Rectal smooth muscle tissue (tissue), 1 donor: ENCODE results near the gene FA2H.
"Not testable (repeated sequence)": the region's sequence is repeated elsewhere in the genome, so short reads cannot be mapped to it uniquely, and the experiment has no call there.

Experiments
- H3K27ac ChIP-seq: one replicate; pipeline ENCODE4 v1.7.0; 2013; ENCODE audit warnings: low read depth, low read length, inconsistent platforms
- H3K27me3 ChIP-seq: one replicate; pipeline ENCODE4 v1.7.0; 2013; ENCODE audit warnings: low read length; ENCODE audit not compliant: control insufficient read depth, insufficient read depth
- H3K36me3 ChIP-seq: one replicate; pipeline ENCODE4 v1.7.0; 2013; ENCODE audit warnings: low read length; ENCODE audit not compliant: control insufficient read depth, insufficient read depth
- H3K4me1 ChIP-seq: one replicate; pipeline ENCODE4 v1.7.0; 2013; ENCODE audit warnings: low read length; ENCODE audit not compliant: control insufficient read depth, insufficient read depth
- H3K4me3 ChIP-seq: one replicate; pipeline ENCODE4 v1.7.0; 2013; ENCODE audit warnings: low read length
- H3K9ac ChIP-seq: one replicate; pipeline ENCODE4 v1.7.0; 2013; ENCODE audit warnings: low read length

FA2H gene

DNA sequence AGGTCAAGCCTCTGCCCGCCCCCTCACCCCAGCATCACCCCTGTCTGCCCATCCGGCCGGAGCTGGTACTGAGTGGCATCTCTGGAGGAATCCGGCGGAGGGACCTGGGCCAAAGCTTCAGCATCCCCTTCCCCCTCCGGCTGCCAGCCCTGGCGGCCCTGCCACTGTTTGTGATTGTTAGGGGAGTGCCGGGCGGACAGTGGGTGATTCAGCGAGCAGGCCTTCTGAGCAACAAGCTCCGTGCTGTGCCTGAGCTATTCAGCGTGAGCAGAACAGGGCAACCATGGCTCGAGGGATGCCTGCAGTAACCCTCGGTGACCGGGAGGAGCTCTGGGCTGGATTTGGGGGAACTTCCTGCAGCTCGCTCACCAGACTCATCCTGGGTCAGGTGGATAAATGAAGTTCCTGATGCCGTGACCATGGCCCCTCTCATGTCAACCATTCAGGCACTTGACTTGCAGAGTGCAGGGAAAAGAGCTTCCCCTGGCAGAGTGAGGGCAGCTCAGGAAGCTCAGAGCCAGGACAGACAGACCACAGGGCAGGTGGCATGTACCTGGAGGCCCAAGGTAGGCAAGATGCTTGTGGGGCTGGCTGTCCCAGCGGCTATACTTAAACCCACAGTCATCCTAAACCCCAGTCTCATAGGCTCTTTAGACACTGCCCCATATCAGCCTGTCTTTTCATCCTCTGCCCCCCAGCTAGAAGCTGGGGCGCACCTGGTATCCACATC lies 49.6 kb downstream of the FA2H start:
- Histone ChIP-seq H3K4me1 (no peaks in the 10 kb centered on the region), H3K27me3 (no peaks in the 10 kb centered on the region), H3K36me3 (no peaks in the 10 kb centered on the region), H3K9ac (no peak overlapping the region), H3K27ac (no peak overlapping the region), H3K4me3 (no peak overlapping the region)

- Histone ChIP-seq H3K27me3 (no peaks in the 10 kb centered on the region), H3K9ac (no peak overlapping the region), H3K4me3 (no peak overlapping the region), H3K4me1 (no peaks in the 10 kb centered on the region), H3K27ac (no peak overlapping the region), H3K36me3 (no peaks in the 10 kb centered on the region)
Observed at GRCh38 chr16:74723256-74723655, 51.4 kb downstream of the FA2H start.

GRCh38 chr16:74722156-74722555 lies 52.5 kb downstream of the FA2H start:
- H3K4me3 ChIP-seq, H3K4me1 ChIP-seq, H3K9ac ChIP-seq, H3K27ac ChIP-seq, H3K36me3 ChIP-seq, H3K27me3 ChIP-seq: not testable (repeated sequence)

- Histone ChIP-seq H3K4me3 (no peak overlapping the region), H3K27me3 (no peaks in the 10 kb centered on the region), H3K4me1 (no peaks in the 10 kb centered on the region), H3K36me3 (no peaks in the 10 kb centered on the region), H3K9ac (no peak overlapping the region), H3K27ac (no peak overlapping the region)
Observed at GRCh38 chr16:74721716-74722115, 52.9 kb downstream of the FA2H start.

- Histone ChIP-seq H3K9ac (no peak overlapping the region), H3K4me3 (no peak overlapping the region), H3K36me3 (no peaks in the 10 kb centered on the region), H3K4me1 (no peaks in the 10 kb centered on the region), H3K27me3 (no peaks in the 10 kb centered on the region), H3K27ac (no peak overlapping the region)
Observed at GRCh38 chr16:74720579-74720978, 54.0 kb downstream of the FA2H start.

DNA sequence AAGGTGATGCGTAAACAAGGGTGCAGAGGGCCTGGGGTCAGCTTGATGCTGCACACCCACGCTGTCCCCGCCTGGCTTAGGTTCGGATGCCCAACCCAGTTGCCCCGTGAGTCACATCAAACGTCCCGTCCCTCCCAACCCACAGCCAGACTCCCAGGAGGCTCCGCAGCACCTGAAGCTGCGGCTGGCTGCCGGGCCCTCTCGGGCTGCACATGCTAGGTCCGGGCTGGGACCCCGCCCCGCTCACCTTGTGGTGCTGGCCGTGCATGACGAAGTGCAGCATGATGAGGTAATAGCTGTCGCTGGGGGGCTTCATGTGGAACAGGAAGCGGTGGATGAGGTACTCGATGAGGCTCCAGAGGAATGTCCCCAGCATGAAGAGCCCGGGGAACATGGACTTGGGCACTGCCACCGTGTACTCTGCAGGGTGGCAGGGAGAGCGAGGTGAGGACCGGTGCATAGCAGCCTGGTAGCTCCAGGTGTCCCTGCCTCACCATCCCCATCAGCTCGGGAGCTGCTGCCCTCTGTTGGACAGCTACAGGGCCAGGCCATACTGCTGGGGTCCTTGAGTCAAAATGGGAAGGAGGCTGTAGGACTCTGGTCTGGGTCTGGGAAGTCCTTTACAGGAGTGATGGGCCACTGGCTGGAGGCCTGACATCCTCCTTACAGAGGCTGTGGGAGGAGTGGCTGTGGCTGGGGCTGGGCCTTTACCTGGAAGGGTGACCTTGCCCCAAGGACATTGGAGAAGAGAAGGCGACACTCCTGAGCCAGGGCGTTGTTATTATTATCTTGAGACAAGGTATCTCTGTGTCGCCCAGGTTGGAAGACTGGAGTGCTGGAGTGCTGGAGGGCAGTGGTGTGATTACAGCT lies 55.6 kb downstream of the FA2H start:
- H3K9ac ChIP-seq: no peak overlapping the region
- no peaks in the 10 kb centered on the region for H3K27me3 ChIP-seq
- H3K36me3 ChIP-seq: no peaks in the 10 kb centered on the region
- H3K27ac ChIP-seq: no peak overlapping the region
- no peaks in the 10 kb centered on the region for H3K4me1 ChIP-seq
- H3K4me3 ChIP-seq: no peak overlapping the region

DNA sequence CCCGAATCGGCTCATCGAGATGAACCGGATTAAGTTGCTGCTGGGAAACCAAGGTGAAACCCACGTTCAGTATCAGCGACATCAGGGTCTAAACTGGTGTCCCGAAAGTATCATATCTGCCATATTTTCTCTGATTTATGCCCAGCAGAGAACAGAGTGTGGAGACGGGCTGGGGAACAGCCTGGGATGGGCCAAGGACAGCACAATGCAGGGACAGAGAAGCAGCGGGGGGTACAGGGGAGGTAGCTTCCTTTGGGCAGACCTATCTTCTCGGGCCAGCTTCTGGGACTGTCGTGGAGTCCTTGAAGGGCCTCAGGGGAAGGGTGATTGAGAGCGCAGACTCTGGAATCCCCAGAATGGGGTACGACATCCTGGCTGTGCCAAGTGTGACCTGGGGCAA lies 56.5 kb downstream of the FA2H start:
- Histone ChIP-seq H3K27me3 (no peaks in the 10 kb centered on the region), H3K4me3 (no peak overlapping the region), H3K36me3 (no peaks in the 10 kb centered on the region), H3K9ac (no peak overlapping the region), H3K27ac (no peak overlapping the region), H3K4me1 (no peaks in the 10 kb centered on the region)

DNA sequence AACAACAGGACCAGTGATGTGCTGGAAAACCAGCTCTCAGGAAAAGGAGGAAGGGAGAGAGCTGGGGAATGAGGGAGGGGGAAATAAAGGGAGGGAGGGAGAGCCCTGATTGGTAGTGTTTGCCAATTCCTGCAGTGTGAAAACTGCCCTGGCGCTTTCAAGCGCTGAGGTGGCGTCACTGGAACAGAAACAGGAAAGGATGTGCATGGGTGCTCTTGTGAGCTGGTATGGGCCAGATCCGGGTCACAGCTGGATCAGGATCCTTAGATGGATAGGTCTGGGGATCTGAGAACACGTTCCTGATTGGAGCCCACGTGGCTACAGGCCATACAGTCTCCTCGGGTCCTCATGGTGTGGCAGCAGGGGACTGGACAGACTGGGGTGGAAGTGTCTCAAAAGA lies 57.3 kb downstream of the FA2H start:
- Histone ChIP-seq H3K36me3 (no peaks in the 10 kb centered on the region), H3K4me3 (no peak overlapping the region), H3K9ac (no peak overlapping the region), H3K4me1 (no peaks in the 10 kb centered on the region), H3K27ac (no peak overlapping the region), H3K27me3 (no peaks in the 10 kb centered on the region)

GRCh38 chr16:74716355-74716754 lies 58.3 kb downstream of the FA2H start:
- H3K4me3 ChIP-seq: no peak overlapping the region
- H3K4me1 ChIP-seq: no peaks in the 10 kb centered on the region
- H3K27ac ChIP-seq: no peak overlapping the region
- H3K36me3 ChIP-seq: no peaks in the 10 kb centered on the region
- no peak overlapping the region for H3K9ac ChIP-seq
- no peaks in the 10 kb centered on the region for H3K27me3 ChIP-seq

DNA sequence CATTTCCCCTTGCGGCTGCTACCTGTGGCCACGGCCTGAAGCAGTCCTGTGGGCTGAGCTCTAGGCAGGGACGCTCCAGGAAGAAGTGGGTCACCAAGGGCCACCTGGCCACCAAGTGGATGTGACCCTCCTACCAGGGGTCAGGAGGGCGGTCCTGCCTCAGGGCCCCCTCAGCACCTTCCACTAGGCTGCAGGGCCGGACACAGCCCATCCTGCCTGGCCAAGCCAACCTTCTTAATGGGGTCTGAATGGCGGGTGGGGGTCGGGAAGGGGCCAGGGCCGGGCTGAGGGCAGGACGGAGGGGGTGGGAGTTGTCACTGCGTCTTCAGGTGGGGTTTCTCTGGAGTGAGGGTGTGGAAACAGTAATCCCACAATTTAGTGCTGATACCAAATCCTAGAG lies 60.7 kb downstream of the FA2H start:
- Histone ChIP-seq H3K4me3 (no peak overlapping the region), H3K27me3 (no peaks in the 10 kb centered on the region), H3K4me1 (no peaks in the 10 kb centered on the region), H3K9ac (no peak overlapping the region), H3K27ac (no peak overlapping the region), H3K36me3 (no peaks in the 10 kb centered on the region)

GRCh38 chr16:74713325-74713724 lies 61.3 kb downstream of the FA2H start:
- Histone ChIP-seq H3K27ac (no peak overlapping the region), H3K36me3 (no peaks in the 10 kb centered on the region), H3K9ac (no peak overlapping the region), H3K4me1 (no peaks in the 10 kb centered on the region), H3K27me3 (no peaks in the 10 kb centered on the region), H3K4me3 (no peak overlapping the region)

DNA sequence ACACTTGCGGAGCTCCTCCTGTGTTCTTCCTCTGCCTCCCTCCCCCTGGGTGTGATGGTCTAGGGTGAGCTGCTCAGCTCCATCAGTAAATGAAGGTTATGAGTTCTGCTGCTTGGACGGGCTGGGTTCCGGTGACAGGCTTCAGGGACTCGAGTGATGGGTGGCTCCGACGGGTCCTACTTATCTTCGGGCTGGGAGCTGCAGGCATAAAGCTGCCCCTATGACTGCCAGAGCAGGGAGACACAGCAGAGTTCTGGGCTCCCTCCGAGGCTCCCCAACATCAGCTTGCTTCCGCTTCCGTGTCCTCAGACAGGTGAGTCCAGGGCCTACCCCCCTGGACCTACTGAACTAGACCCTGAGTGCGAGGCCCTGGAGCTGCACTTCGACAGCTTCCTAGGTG lies 62.7 kb downstream of the FA2H start:
- Histone ChIP-seq H3K9ac (no peak overlapping the region), H3K27ac (no peak overlapping the region), H3K27me3 (no peaks in the 10 kb centered on the region), H3K4me1 (no peaks in the 10 kb centered on the region), H3K4me3 (no peak overlapping the region), H3K36me3 (no peaks in the 10 kb centered on the region)

- Histone ChIP-seq H3K27me3 (no peaks in the 10 kb centered on the region), H3K27ac (no peak overlapping the region), H3K4me1 (no peaks in the 10 kb centered on the region), H3K9ac (no peak overlapping the region), H3K36me3 (no peaks in the 10 kb centered on the region), H3K4me3 (no peak overlapping the region)
Observed at GRCh38 chr16:74710401-74710800, 64.2 kb downstream of the FA2H start.
